Upper lobe of left lung (tissue), 4 donors: ENCODE data around the gene SUPT4H1.

Experiments
- CTCF ChIP-seq, 6 experiments: fragments of 450-650 bp in 4 of 6; fragments of 200-600 bp in 2 of 6; sonication (generic) in 2 of 6; IDR thresholded peaks; one replicate each; pipeline ENCODE4 v1.5.1; 2016 to 2019; ENCODE audit warnings: antibody characterized with exemption in 6 of 6
- EP300 ChIP-seq, 4 donors: sonication (generic); formaldehyde crosslinking; IDR thresholded peaks; one replicate each; pipeline ENCODE4 v1.5.1; 2017; ENCODE audit warnings: antibody characterized with exemption in 4 of 4, control low read depth in 2 of 4
- POLR2AphosphoS5 ChIP-seq, 2 donors: sonication (generic); formaldehyde crosslinking; IDR thresholded peaks; one replicate each; pipeline ENCODE4 v1.5.1; 2017; ENCODE audit warnings: antibody characterized with exemption in 2 of 2

- TF ChIP-seq EP300 (IDR thresholded peaks at IDR 0.05) (no peak), POLR2AphosphoS5 (IDR thresholded peaks at IDR 0.05) (no peak), CTCF (IDR thresholded peaks at IDR 0.05) (no peak)
Observed at GRCh38 chr17:58400826-58401225, 48.8 kb upstream of the SUPT4H1 start.
